DOHH2 (cell line): ENCODE results near the gene ZNF83.
"Not testable (repeated sequence)": the region's sequence is repeated elsewhere in the genome, so short reads cannot be mapped to it uniquely, and the experiment has no call there.

Experiments
- H3F3A ChIP-seq: fragments of 200-600 bp; sonication (generic), shearing (Covaris generic); 2 replicates; pipeline ENCODE4 v1.6.0; 2016; ENCODE audit warnings: antibody characterized with exemption, mild to moderate bottlenecking; ENCODE audit not compliant: control insufficient read depth, insufficient read depth
- H3K27ac ChIP-seq: fragments of 200-600 bp; sonication (generic); 2 replicates; pipeline ENCODE4 v1.5.1; 2014; ENCODE audit warnings: low read depth, mild to moderate bottlenecking, low read length, moderate library complexity
- H3K27me3 ChIP-seq: fragments of 200-600 bp; sonication (generic); 2 replicates; pipeline ENCODE4 v1.6.1; 2014; ENCODE audit warnings: mild to moderate bottlenecking, low read length, mixed read lengths; ENCODE audit not compliant: control insufficient read depth
- H3K36me3 ChIP-seq: fragments of 200-600 bp; sonication (generic); 2 replicates; pipeline ENCODE4 v1.6.1; 2014; ENCODE audit warnings: mild to moderate bottlenecking, low read length, moderate library complexity, mixed read lengths; ENCODE audit not compliant: control insufficient read depth
- H3K4me1 ChIP-seq: fragments of 200-600 bp; sonication (generic); 2 replicates; pipeline ENCODE4 v1.6.1; 2014; ENCODE audit warnings: mild to moderate bottlenecking, low read length, mixed read lengths; ENCODE audit not compliant: control insufficient read depth
- H3K4me2 ChIP-seq: fragments of 200-600 bp; sonication (generic); 2 replicates; pipeline ENCODE4 v1.6.0; 2014; ENCODE audit warnings: mild to moderate bottlenecking, low read length, moderate library complexity
- H3K4me3 ChIP-seq: fragments of 200-600 bp; sonication (generic); 2 replicates; pipeline ENCODE4 v1.5.1; 2014; ENCODE audit warnings: mild to moderate bottlenecking, low read length, mixed read lengths
- H3K79me2 ChIP-seq: fragments of 200-600 bp; sonication (generic); 2 replicates; pipeline ENCODE4 v1.6.1; 2014; ENCODE audit warnings: mild to moderate bottlenecking, low read length, mixed read lengths; ENCODE audit not compliant: control insufficient read depth
- H3K9me2 ChIP-seq: fragments of 200-600 bp; sonication (generic); replicated peaks from 2 replicates; pipeline ENCODE4 v1.6.1; 2014; ENCODE audit warnings: mild to moderate bottlenecking, low read length, mixed read lengths; ENCODE audit not compliant: control insufficient read depth
- H3K9me3 ChIP-seq: fragments of 200-600 bp; sonication (generic); 2 replicates; pipeline ENCODE4 v1.6.1; 2014; ENCODE audit warnings: antibody characterized with exemption, low read length, mixed read lengths; ENCODE audit not compliant: control insufficient read depth, insufficient read depth
- H4K20me1 ChIP-seq: fragments of 200-600 bp; sonication (generic); 2 replicates; pipeline ENCODE4 v1.6.0; 2014; ENCODE audit warnings: low read depth, mild to moderate bottlenecking, antibody characterized with exemption, low read length, moderate library complexity; ENCODE audit not compliant: control insufficient read depth, insufficient read depth
- CTCF ChIP-seq: fragments of 200-600 bp; sonication (generic); IDR thresholded peaks from one replicate; pipeline ENCODE4 v1.5.1; 2014; ENCODE audit warnings: antibody characterized with exemption, mild to moderate bottlenecking, low read depth, low read length; ENCODE audit not compliant: poor library complexity, severe bottlenecking
- EZH2phosphoT487 ChIP-seq: fragments of 200-600 bp; sonication (generic); IDR thresholded peaks from 2 replicates; pipeline ENCODE4 v1.6.1; 2017; ENCODE audit warnings: borderline replicate concordance, mild to moderate bottlenecking, antibody characterized with exemption, low read length, moderate library complexity, mixed read lengths

The ZNF83 gene

GRCh38 chr19:52679598-52679997 lies 41.4 kb upstream of the ZNF83 start:
- H3K4me1 ChIP-seq, result no peaks in the 10 kb centered on the region
- H3K27me3 ChIP-seq, result no peaks in the 10 kb centered on the region
- no peaks in the 10 kb centered on the region for H4K20me1 ChIP-seq
- TF ChIP-seq EZH2phosphoT487 (no peak), CTCF (no peak)
- H3K9me3 ChIP-seq, result no peaks in the 10 kb centered on the region
- H3K9me2 ChIP-seq, result no peaks in the 10 kb centered on the region
- H3K27ac ChIP-seq, result no peak overlapping the region
- no peaks in the 10 kb centered on the region for H3F3A ChIP-seq
- H3K79me2 ChIP-seq, result peaks cover 86% of the 10 kb centered on the region
- H3K36me3 ChIP-seq, result peaks cover 43% of the 10 kb centered on the region
- no peak overlapping the region for H3K4me2 ChIP-seq
- H3K4me3 ChIP-seq, result no peak overlapping the region

DNA sequence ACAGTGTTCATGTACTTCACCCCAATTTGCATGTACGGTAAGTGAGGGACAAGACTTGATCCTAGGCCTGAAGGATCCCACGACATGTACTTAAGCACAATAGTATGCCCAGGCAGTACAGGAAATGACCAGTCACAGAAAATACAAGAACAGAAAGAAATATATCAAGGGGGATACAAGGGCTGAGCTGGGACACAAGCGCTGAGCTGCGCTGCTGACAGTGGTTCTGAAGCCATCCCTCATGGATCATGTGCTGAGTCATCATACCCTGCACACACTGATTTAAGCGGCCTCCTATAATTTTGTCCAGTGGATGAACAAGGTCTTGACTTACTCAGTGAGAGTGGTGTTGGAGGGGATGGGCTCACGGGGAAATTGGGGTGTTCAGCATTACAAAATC lies 37.1 kb upstream of the ZNF83 start:
- H3K4me3 ChIP-seq, H3K27ac ChIP-seq, H3K9me3 ChIP-seq, H4K20me1 ChIP-seq, H3F3A ChIP-seq, H3K4me1 ChIP-seq, H3K4me2 ChIP-seq, H3K9me2 ChIP-seq, H3K27me3 ChIP-seq: not testable (repeated sequence)
- peaks cover 50% of the 10 kb centered on the region for H3K36me3 ChIP-seq
- H3K79me2 ChIP-seq, result peaks cover 89% of the 10 kb centered on the region

DNA sequence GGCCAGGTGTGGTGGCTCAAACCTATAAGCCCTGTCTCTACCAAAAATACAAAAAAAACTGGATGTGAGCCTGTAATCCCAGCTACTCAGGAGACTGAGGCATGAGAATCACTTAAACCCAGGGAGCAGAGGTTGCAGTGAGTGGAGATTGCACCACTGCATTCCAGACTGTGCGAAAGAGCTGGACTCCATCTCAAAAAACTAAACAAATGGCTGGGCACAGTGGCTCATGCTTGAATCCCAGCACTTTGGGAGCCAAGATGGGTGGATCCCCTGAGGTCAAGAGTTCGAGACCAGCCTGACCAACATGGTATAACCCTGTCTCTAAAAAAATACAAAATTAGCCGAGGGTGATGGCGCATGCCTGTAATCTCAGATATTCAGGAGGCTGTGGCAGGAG lies 34.9 kb upstream of the ZNF83 start:
- H3K27ac ChIP-seq, result no peak overlapping the region
- no peaks in the 10 kb centered on the region for H3K27me3 ChIP-seq
- peaks cover 48% of the 10 kb centered on the region for H3K36me3 ChIP-seq
- no peaks in the 10 kb centered on the region for H3K9me2 ChIP-seq
- no peak overlapping the region for H3K4me3 ChIP-seq
- H3K79me2 ChIP-seq, result peaks cover 89% of the 10 kb centered on the region
- TF ChIP-seq EZH2phosphoT487, result no peak
- no peak for TF ChIP-seq CTCF
- no peak overlapping the region for H3K4me2 ChIP-seq
- no peaks in the 10 kb centered on the region for H4K20me1 ChIP-seq
- no peaks in the 10 kb centered on the region for H3F3A ChIP-seq
- H3K9me3 ChIP-seq, result no peaks in the 10 kb centered on the region
- H3K4me1 ChIP-seq, result no peaks in the 10 kb centered on the region

DNA sequence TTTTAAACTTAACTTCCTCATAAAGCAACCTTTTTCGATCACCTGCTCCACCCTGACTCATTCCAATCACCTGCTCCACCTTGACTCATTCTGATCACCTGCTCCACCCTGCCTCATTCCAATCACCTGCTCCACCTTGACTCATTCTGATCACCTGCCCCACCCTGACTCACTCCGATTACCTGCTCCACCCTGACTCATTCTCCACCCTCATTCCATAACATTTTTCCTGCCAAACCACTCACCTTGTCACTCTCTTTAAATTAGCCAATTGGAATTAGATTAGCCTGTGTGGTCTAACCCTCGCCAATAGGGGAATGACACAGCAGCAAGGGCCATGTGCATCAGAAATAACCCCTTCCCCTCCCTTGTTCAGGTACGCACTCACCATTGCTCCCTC lies 31.9 kb upstream of the ZNF83 start:
- no peaks in the 10 kb centered on the region for H3K9me2 ChIP-seq
- peaks cover 42% of the 10 kb centered on the region for H3K36me3 ChIP-seq
- H3K27me3 ChIP-seq, result no peaks in the 10 kb centered on the region
- no peaks in the 10 kb centered on the region for H3F3A ChIP-seq
- TF ChIP-seq EZH2phosphoT487 (no peak), CTCF (no peak)
- H3K79me2 ChIP-seq, result peaks cover 80% of the 10 kb centered on the region
- no peaks in the 10 kb centered on the region for H3K4me1 ChIP-seq
- no peak overlapping the region for H3K4me2 ChIP-seq
- no peak overlapping the region for H3K27ac ChIP-seq
- H3K9me3 ChIP-seq, result no peaks in the 10 kb centered on the region
- no peaks in the 10 kb centered on the region for H4K20me1 ChIP-seq
- no peak overlapping the region for H3K4me3 ChIP-seq
